A673 (cell line): ENCODE measurements around the gene CCL17.

ENCODE experiments used
- EZH2 ChIP-seq: fragments of 200-600 bp; sonication (generic); IDR thresholded peaks from 2 replicates; pipeline ENCODE4 v1.6.1; 2017; ENCODE audit warnings: borderline replicate concordance, low read depth, mild to moderate bottlenecking, mixed read lengths, antibody characterized with exemption, low read length; ENCODE audit not compliant: poor library complexity, severe bottlenecking
- TF ChIP-seq, protein P1 (sequence below): fragments of 300-800, 200-600 bp; sonication (generic); conservative IDR thresholded peaks from 2 replicates; pipeline ENCODE4 v1.5.1; 2017; ENCODE audit warnings: low read depth, mild to moderate bottlenecking, antibody characterized with exemption, low read length, moderate library complexity, mixed read lengths

DNA sequence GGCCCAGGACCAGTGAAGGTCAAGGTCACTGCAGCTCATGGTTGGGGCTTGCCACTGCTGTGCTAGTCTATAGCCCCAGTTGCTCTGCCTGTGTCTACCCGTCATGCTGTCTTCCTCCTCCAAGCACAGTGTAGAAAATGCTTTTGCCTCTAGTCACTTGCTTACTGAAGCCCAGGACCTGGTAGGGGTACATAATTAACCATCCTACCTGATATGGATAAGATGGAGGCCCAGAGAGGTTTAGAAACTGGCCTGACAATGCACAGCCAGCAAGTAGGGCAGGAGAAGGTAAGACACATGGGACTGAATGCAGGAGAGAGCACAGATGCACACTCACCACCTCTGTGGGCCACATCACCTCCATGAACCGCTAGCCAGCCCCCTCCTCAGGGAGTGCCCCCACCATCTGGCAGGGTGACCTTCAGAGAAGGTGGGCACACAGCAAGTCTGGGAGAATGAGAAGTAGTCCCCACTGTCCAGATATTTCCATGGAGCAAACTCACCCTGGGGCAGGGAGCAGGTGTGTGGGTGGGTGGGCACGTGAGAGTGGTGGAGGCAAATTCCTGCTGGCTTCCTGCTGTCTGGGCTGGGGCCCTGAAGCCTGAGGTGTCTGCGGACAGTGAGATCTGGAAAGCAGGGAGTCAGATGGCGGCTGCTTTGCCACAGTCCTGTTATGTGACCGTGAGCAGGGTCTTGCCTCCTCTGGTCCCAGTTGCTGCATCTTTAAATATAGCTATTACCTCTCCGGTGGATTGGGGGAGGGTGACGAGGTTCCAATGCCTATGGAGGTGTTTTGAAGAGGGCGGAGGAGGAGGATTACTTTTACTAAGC, 31.2 kb upstream of the CCL17 start:
- TF ChIP-seq, protein P1, sequence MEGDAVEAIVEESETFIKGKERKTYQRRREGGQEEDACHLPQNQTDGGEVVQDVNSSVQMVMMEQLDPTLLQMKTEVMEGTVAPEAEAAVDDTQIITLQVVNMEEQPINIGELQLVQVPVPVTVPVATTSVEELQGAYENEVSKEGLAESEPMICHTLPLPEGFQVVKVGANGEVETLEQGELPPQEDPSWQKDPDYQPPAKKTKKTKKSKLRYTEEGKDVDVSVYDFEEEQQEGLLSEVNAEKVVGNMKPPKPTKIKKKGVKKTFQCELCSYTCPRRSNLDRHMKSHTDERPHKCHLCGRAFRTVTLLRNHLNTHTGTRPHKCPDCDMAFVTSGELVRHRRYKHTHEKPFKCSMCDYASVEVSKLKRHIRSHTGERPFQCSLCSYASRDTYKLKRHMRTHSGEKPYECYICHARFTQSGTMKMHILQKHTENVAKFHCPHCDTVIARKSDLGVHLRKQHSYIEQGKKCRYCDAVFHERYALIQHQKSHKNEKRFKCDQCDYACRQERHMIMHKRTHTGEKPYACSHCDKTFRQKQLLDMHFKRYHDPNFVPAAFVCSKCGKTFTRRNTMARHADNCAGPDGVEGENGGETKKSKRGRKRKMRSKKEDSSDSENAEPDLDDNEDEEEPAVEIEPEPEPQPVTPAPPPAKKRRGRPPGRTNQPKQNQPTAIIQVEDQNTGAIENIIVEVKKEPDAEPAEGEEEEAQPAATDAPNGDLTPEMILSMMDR, result no peak
- TF ChIP-seq EZH2, result no peak
